AG09319 (cell line): ENCODE measurements around the gene NMU.

Experiments used
- DNase-seq: peaks from one replicate; pipeline ENCODE4 v3.0.0-alpha.2; 2010; ENCODE audit warnings: low read depth; ENCODE audit errors: extremely low read depth
- TF ChIP-seq, protein P1 (sequence below): IDR thresholded peaks from 2 replicates; pipeline ENCODE4 v1.5.1; 2011; ENCODE audit warnings: low read depth, mild to moderate bottlenecking, inconsistent platforms, low read length, moderate library complexity

Gene NMU

DNA sequence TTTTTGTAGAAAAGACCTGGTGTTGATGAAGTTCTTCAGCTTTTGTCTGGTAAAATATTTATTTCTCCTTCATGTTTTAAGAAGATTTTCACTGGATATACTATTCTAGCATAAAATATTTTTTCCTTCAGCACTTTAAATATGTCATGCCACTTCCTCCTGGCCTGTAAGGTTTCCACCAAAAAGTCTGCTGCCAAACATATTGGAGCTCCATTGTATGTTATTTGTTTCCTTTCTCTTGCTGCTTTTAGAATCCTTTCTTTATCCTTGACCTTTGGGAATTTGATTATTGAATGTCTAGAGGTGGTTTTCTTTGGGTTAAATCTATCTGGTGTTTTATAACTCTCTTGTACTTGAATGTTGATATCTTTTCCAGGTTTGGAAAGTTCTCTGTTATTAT is 35.6 kb upstream of the NMU start:
- DNase-seq, result no peak
- TF ChIP-seq, protein P1, sequence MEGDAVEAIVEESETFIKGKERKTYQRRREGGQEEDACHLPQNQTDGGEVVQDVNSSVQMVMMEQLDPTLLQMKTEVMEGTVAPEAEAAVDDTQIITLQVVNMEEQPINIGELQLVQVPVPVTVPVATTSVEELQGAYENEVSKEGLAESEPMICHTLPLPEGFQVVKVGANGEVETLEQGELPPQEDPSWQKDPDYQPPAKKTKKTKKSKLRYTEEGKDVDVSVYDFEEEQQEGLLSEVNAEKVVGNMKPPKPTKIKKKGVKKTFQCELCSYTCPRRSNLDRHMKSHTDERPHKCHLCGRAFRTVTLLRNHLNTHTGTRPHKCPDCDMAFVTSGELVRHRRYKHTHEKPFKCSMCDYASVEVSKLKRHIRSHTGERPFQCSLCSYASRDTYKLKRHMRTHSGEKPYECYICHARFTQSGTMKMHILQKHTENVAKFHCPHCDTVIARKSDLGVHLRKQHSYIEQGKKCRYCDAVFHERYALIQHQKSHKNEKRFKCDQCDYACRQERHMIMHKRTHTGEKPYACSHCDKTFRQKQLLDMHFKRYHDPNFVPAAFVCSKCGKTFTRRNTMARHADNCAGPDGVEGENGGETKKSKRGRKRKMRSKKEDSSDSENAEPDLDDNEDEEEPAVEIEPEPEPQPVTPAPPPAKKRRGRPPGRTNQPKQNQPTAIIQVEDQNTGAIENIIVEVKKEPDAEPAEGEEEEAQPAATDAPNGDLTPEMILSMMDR, result no peak

DNA sequence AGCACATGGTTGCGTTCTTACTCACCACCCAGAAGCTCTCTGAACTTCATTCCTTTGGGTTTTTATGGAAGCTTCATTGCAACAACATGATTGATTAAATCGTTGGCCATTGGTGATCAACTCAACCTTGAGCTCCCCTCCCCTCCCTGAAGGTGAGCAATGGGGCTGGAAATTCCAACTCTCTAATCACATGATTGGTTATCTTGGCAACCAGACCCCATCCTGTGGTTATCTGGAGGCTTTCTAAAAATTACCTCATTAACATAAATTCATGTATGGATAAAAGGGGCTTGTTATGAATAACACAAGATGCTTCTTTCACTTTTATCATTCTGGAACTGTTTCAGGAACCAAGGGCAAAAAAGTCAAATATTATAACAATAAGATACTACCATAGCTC is 34.6 kb upstream of the NMU start:
- TF ChIP-seq, protein P1, result no peak
- DNase-seq, result no peak

DNA sequence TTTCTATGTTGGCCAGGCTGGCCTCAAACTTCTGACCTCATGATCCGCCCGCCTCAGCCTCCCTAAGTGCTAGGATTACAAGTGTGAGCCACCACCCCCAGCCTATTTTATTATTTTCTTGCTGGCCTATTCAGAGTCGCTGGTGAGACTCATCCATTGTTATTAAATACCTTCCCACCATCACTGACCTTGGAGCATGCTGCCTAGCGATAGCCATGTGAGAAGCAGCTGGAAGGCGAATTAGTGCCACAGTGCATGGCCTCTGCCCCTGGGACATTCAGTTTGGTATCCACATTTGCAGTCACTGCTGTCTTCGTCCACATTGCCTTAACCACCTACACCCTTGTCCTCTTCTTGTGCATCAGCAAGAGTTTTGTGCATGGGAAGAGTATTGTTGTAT is 32.4 kb upstream of the NMU start:
- TF ChIP-seq, protein P1, result no peak
- DNase-seq, result no peak

DNA sequence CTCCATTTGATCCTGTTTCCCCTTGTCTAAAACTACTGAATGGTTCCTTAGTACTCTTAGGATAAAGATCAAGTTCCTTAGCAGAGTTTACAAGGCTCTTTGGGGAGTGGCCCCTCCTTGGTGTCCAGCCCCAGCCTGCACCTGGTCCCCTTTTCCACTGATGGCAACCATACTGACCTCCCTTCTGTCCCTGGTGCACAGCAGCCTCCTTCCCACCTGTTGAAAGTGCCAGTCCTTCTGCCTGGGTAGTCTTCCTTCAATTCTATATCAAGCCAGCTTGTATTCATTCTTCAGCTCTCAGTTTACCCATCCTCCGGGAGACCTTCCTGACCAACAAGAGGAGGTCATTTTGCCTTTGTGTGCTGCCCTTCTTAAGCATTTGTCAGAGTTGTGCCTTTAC is 30.4 kb upstream of the NMU start:
- TF ChIP-seq, protein P1, result no peak
- DNase-seq, result no peak

DNA sequence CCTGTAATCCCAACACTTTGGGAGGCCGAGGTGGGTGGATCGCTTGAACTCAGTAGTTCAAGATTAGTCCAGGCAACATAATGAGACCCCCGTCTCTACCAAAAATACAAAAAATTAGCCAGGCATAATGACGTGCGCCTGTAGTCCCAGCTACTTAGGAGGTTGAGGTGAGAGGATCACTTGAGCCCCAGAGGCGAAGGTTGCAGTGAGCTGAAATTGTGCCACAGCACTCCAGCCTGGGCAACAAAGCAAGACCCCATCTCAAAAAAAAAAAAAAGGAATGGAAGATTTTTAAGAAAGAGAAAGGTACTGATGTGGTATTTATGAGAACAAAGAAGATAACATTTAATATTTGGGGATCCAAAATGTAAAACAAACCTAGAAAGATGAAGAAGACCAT is 27.0 kb upstream of the NMU start:
- TF ChIP-seq, protein P1, result no peak
- no peak for DNase-seq

DNA sequence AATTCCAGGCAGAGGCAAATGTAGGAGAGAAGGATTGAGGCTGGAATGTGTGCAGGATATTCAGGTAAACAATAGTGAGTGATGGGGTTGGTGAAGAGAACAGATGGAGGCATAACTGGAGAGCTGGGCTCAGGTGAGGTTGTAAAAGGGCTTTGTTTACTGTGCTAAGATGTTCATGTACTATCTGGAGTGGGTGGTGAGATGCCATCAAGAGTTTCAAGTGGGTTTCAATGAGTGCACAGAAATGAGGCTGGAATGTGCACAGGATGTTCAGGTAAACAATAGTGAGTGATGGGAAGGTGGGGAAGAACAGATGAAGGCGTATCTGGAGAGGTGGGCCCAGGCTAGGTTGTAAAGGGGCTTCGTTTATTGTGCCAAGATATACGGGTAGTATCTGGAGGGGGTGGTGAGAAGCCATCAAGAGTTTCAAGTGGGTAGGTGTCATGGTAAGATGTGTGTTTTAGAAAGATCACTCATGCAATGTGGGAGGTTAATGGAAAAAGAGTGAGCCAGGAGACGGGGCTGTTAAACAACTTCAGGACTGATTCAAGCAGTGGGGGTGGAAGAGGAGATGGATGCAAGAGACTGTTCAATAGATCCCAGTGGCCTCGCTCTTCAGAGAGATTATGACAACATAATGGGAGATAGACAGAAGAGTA is 25.4 kb upstream of the NMU start:
- no peak for DNase-seq
- TF ChIP-seq, protein P1, result no peak

DNA sequence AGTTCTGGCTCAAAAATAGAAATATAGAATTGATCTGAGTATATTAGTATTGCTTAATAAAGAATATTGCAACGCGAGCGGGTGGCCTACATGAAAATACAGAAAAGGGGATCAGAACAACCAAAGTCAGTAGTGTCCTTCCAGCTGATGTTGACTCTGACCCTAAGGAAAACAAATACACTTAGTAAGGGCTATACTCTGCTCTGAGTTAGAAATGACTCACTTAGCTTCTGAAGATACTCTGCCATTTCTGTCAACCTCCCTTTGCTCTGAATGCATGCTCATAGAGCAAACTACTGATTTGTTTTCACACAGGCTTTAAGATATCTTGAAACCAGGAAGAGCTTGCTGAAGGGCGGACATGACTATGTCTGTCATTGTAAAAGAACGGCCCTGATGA is 22.6 kb upstream of the NMU start:
- DNase-seq, result no peak
- TF ChIP-seq, protein P1, result no peak
